ENCODE measurements around the gene LILRB2. TPM values are rescaled to one million over a fixed set of nuclear protein-coding genes. Genes with fewer than 3 reads are reported as not detected.

LILRB2 gene
- total RNA-seq, 1 experiment from 2014 or later = not detected

Other genes starting within 250 kb of the LILRB2 start
- gene VSTM1, start 217.2 kb downstream of the LILRB2 start, total RNA-seq (2014; rRNA removed; shearing (Covaris generic)) = not detected in 2 replicates
- gene TARM1, start 199.7 kb downstream of the LILRB2 start, total RNA-seq (2014; rRNA removed; shearing (Covaris generic)) = not detected in 2 replicates
- gene OSCAR, start 180.3 kb downstream of the LILRB2 start, total RNA-seq (2014; rRNA removed; shearing (Covaris generic)) = 0.26 TPM in 1 of 2 replicates, not detected in the other
- gene NDUFA3, start 178.3 kb downstream of the LILRB2 start, total RNA-seq (2014; rRNA removed; shearing (Covaris generic)) = 40.4 and 62.0 TPM in 2 replicates
- 10.0 and 10.3 TPM in 2 replicates for gene TFPT, start 165.5 kb downstream of the LILRB2 start, total RNA-seq (2014; rRNA removed; shearing (Covaris generic))
- 65.6 and 67.3 TPM in 2 replicates for gene PRPF31, start 165.4 kb downstream of the LILRB2 start, total RNA-seq (2014; rRNA removed; shearing (Covaris generic))
- gene CNOT3, start 143.3 kb downstream of the LILRB2 start, total RNA-seq (2014; rRNA removed; shearing (Covaris generic)) = 27.5 and 27.6 TPM in 2 replicates
- 5.6 and 6.8 TPM in 2 replicates for gene LENG1, start 121.4 kb downstream of the LILRB2 start, total RNA-seq (2014; rRNA removed; shearing (Covaris generic))
- gene TMC4, start 108.0 kb downstream of the LILRB2 start, total RNA-seq (2014; rRNA removed; shearing (Covaris generic)) = not detected in 2 replicates
- gene MBOAT7, start 91.5 kb downstream of the LILRB2 start, total RNA-seq (2014; rRNA removed; shearing (Covaris generic)) = 32.1 and 34.6 TPM in 2 replicates
- gene TSEN34, start 89.8 kb downstream of the LILRB2 start, total RNA-seq (2014; rRNA removed; shearing (Covaris generic)) = 70.7 and 81.6 TPM in 2 replicates
- 2,113 and 3,052 TPM in 2 replicates for gene RPS9, start 80.3 kb downstream of the LILRB2 start, total RNA-seq (2014; rRNA removed; shearing (Covaris generic))
- 0.25 and 0.71 TPM in 2 replicates for gene LILRB3, start 58.1 kb downstream of the LILRB2 start, total RNA-seq (2014; rRNA removed; shearing (Covaris generic))
- gene LILRA6, start 38.3 kb downstream of the LILRB2 start, total RNA-seq (2014; rRNA removed; shearing (Covaris generic)) = not detected in 2 replicates
- 0.02 TPM in 1 of 2 replicates, not detected in the other for gene LILRB5, start 23.8 kb downstream of the LILRB2 start, total RNA-seq (2014; rRNA removed; shearing (Covaris generic))
- not detected in 2 replicates for gene LILRA5, start 32.1 kb upstream of the LILRB2 start, total RNA-seq (2014; rRNA removed; shearing (Covaris generic))
- gene LILRA4, start 58.1 kb upstream of the LILRB2 start, total RNA-seq (2014; rRNA removed; shearing (Covaris generic)) = not detected in 2 replicates
- not detected in 2 replicates for gene LAIR1, start 83.8 kb upstream of the LILRB2 start, total RNA-seq (2014; rRNA removed; shearing (Covaris generic))
- not detected in 2 replicates for gene TTYH1, start 134.4 kb upstream of the LILRB2 start, total RNA-seq (2014; rRNA removed; shearing (Covaris generic))
- gene LENG8, start 168.1 kb upstream of the LILRB2 start, total RNA-seq (2014; rRNA removed; shearing (Covaris generic)) = 18.9 and 25.6 TPM in 2 replicates
- 0.38 and 0.40 TPM in 2 replicates for gene LENG9, start 182.7 kb upstream of the LILRB2 start, total RNA-seq (2014; rRNA removed; shearing (Covaris generic))
- 0.20 and 1.2 TPM in 2 replicates for gene CDC42EP5, start 192.2 kb upstream of the LILRB2 start, total RNA-seq (2014; rRNA removed; shearing (Covaris generic))
- not detected in 2 replicates for gene LAIR2, start 221.7 kb upstream of the LILRB2 start, total RNA-seq (2014; rRNA removed; shearing (Covaris generic))

Measured in SJCRH30 (cell line).